H1 (cell line): Measurements from ENCODE around the gene ADAMTS16. TPM values are rescaled to one million over a fixed set of nuclear protein-coding genes. Genes with fewer than 3 reads are reported as not detected.

Experiments used
- CTCF ChIA-PET: fragments of 300-600 bp; sonication (Branson Sonifier 250); formaldehyde crosslinking; loops from one replicate; lab custom pipeline; 2021; ENCODE audit not compliant: partially characterized antibody; lab: Charles Lee
- POLR2A ChIA-PET: fragments of 300-600 bp; sonication (Branson Sonifier 250); formaldehyde crosslinking; loops from one replicate; lab custom pipeline; 2021; ENCODE audit warnings: inconsistent platforms; ENCODE audit not compliant: partially characterized antibody; lab: Charles Lee
- DNase-seq, 2 experiments: peaks; one replicate each; pipeline versions ENCODE4 v3.0.0 to v3.0.0-alpha.2; 2010 to 2022; ENCODE audit warnings: low spot score in 2 of 2, low read depth in 1 of 2, mixed read lengths in 1 of 2
- FAIRE-seq: peaks from 2 replicates; lab custom pipeline; 2011; peaks lifted over from hg19 to GRCh38; lab: Jason Lieb, UNC
- H2AFZ ChIP-seq: 2 replicates; pipeline ENCODE4 v1.8.1; 2012; ENCODE audit warnings: low read length, inconsistent platforms
- H2AK5ac ChIP-seq: 2 replicates; pipeline ENCODE4 v1.6.1; 2013; ENCODE audit warnings: low read depth, low read length
- H2BK120ac ChIP-seq: replicated peaks from 2 replicates; pipeline ENCODE3; 2013; ENCODE audit warnings: low read depth, low read length, inconsistent platforms
- H2BK12ac ChIP-seq: 2 replicates; pipeline ENCODE4 v1.6.1; 2013; ENCODE audit warnings: low read depth, low read length
- H2BK15ac ChIP-seq: 2 replicates; pipeline ENCODE4 v1.6.1; 2013; ENCODE audit warnings: low read length
- H2BK20ac ChIP-seq: 2 replicates; pipeline ENCODE4 v1.6.1; 2013; ENCODE audit warnings: low read length
- H2BK5ac ChIP-seq: 2 replicates; pipeline ENCODE4 v1.6.1; 2013; ENCODE audit warnings: low read depth, low read length
- H3K14ac ChIP-seq: 2 replicates; pipeline ENCODE4 v1.6.1; 2013; ENCODE audit warnings: inconsistent platforms; ENCODE audit not compliant: insufficient read length
- H3K18ac ChIP-seq: 2 replicates; pipeline ENCODE4 v1.6.1; 2013; ENCODE audit warnings: low read length; ENCODE audit errors: extremely low read depth
- H3K23ac ChIP-seq: 2 replicates; pipeline ENCODE4 v1.6.1; 2013; ENCODE audit warnings: inconsistent platforms; ENCODE audit not compliant: insufficient read length
- H3K23me2 ChIP-seq: 2 replicates; pipeline ENCODE4 v1.6.1; 2013; ENCODE audit warnings: low read depth, low read length
- H3K27ac ChIP-seq: 2 replicates; pipeline ENCODE4 v1.6.1; 2011; ENCODE audit warnings: low read depth, low read length, inconsistent platforms
- H3K27me3 ChIP-seq, 4 experiments: replicated peaks in 1 of 4; 1 replicate in 1 of 4; 2 replicates in 3 of 4; pipeline versions ENCODE4 v1.6.1 to v1.8.1; 2011 to 2013; ENCODE audit warnings: low read length in 3 of 4, mild to moderate bottlenecking in 3 of 4, inconsistent platforms in 2 of 4, mixed read lengths in 2 of 4, moderate library complexity in 1 of 4; ENCODE audit not compliant: control insufficient read depth in 3 of 4, insufficient read depth in 3 of 4; ENCODE audit errors: extremely low read depth in 1 of 4
- H3K36me3 ChIP-seq, 4 experiments: 2 replicates each; pipeline versions ENCODE4 v1.6.1 to v1.8.1; 2011 to 2013; ENCODE audit warnings: mild to moderate bottlenecking in 4 of 4, low read length in 3 of 4, moderate library complexity in 2 of 4, control low read depth in 1 of 4, inconsistent platforms in 1 of 4; ENCODE audit not compliant: insufficient read depth in 4 of 4, control insufficient read depth in 2 of 4
- H3K4ac ChIP-seq: replicated peaks from 2 replicates; pipeline ENCODE3; 2013; ENCODE audit warnings: low read length, low read depth, mixed read lengths, inconsistent platforms; ENCODE audit not compliant: insufficient read length
- H3K4me1 ChIP-seq, 4 experiments: replicated peaks in 1 of 4; 1 replicate in 1 of 4; 2 replicates in 3 of 4; pipeline versions ENCODE4 v1.6.1 to v1.8.1; 2011 to 2013; ENCODE audit warnings: low read length in 3 of 4, inconsistent platforms in 2 of 4, mixed read lengths in 1 of 4; ENCODE audit not compliant: insufficient read depth in 4 of 4, control insufficient read depth in 3 of 4
- H3K4me2 ChIP-seq, 2 experiments: 2 replicates each; pipeline versions ENCODE4 v1.6.1 to v1.8.1; 2011 to 2013; ENCODE audit warnings: low read depth in 2 of 2, low read length in 2 of 2, control low read depth in 1 of 2, inconsistent platforms in 1 of 2, mild to moderate bottlenecking in 1 of 2; ENCODE audit not compliant: insufficient read depth in 1 of 2
- H3K4me3 ChIP-seq, 4 experiments: fragments of 200-600, 300-600 bp in 1 of 4; sonication (generic), shearing (Covaris generic), sonication (Bioruptor Twin) in 1 of 4; 2 replicates each; pipeline versions ENCODE4 v1.5.1 to v1.8.1; 2011 to 2016; ENCODE audit warnings: low read length in 4 of 4, low read depth in 3 of 4, control low read depth in 2 of 4, inconsistent platforms in 2 of 4, mild to moderate bottlenecking in 2 of 4, mixed read lengths in 1 of 4, moderate library complexity in 1 of 4; ENCODE audit not compliant: insufficient read depth in 2 of 4; ENCODE audit errors: extremely low read depth in 1 of 4
- H3K56ac ChIP-seq: replicated peaks from 2 replicates; pipeline ENCODE3; 2013; ENCODE audit warnings: low read depth, mild to moderate bottlenecking, mixed read lengths, low read length, inconsistent platforms; ENCODE audit not compliant: insufficient read length
- H3K79me1 ChIP-seq: 2 replicates; pipeline ENCODE4 v1.6.1; 2013; ENCODE audit warnings: low read depth, low read length, control low read depth
- H3K79me2 ChIP-seq, 2 experiments: 2 replicates each; pipeline versions ENCODE4 v1.6.1 to v1.8.1; 2012 to 2013; ENCODE audit warnings: low read length in 2 of 2, mild to moderate bottlenecking in 2 of 2, inconsistent platforms in 1 of 2; ENCODE audit not compliant: insufficient read depth in 2 of 2, control insufficient read depth in 1 of 2
- H3K9ac ChIP-seq, 4 experiments: replicated peaks in 1 of 4; 1 replicate in 1 of 4; 2 replicates in 3 of 4; pipeline versions ENCODE4 v1.6.1 to v1.8.1; 2011 to 2013; ENCODE audit warnings: low read depth in 3 of 4, low read length in 3 of 4, control low read depth in 2 of 4, mild to moderate bottlenecking in 2 of 4, moderate library complexity in 2 of 4, inconsistent platforms in 1 of 4; ENCODE audit errors: extremely low read depth in 1 of 4
- H3K9me3 ChIP-seq, 2 experiments: 2 replicates each; pipeline versions ENCODE4 v1.6.1 to v1.8.1; 2012 to 2013; ENCODE audit warnings: mild to moderate bottlenecking in 2 of 2, moderate library complexity in 2 of 2, control low read depth in 1 of 2, inconsistent platforms in 1 of 2, low read depth in 1 of 2, low read length in 1 of 2, mixed read lengths in 1 of 2; ENCODE audit not compliant: insufficient read depth in 2 of 2
- H4K20me1 ChIP-seq, 2 experiments: replicated peaks in 1 of 2; 2 replicates each; pipeline versions ENCODE3 to v1.8.1; 2011 to 2013; ENCODE audit warnings: inconsistent platforms in 2 of 2, low read length in 2 of 2, mild to moderate bottlenecking in 1 of 2; ENCODE audit not compliant: insufficient read depth in 2 of 2, control insufficient read depth in 1 of 2
- H4K5ac ChIP-seq: 2 replicates; pipeline ENCODE4 v1.6.1; 2013; ENCODE audit warnings: low read length, low read depth, mixed read lengths, inconsistent platforms; ENCODE audit not compliant: insufficient read length
- H4K8ac ChIP-seq: 2 replicates; pipeline ENCODE4 v1.8.0; 2013; ENCODE audit warnings: mild to moderate bottlenecking, moderate library complexity, low read length, inconsistent platforms; ENCODE audit not compliant: insufficient read depth; ENCODE audit errors: extremely low read depth
- H4K91ac ChIP-seq: replicated peaks from 2 replicates; pipeline ENCODE3; 2013; ENCODE audit warnings: low read length, mixed read lengths, inconsistent platforms; ENCODE audit not compliant: insufficient read length
- ASH2L ChIP-seq: fragments of 200-600, 300-600 bp; sonication (generic); IDR thresholded peaks from one replicate; pipeline ENCODE4 v1.7.1; 2017; ENCODE audit warnings: low read length
- CBX8 ChIP-seq: fragments of 300-800, 300-1000 bp; sonication (generic); IDR thresholded peaks from 2 replicates; pipeline ENCODE4 v1.7.1; 2016; ENCODE audit warnings: low read depth, low read length, borderline replicate concordance
- CEBPB ChIP-seq: IDR thresholded peaks from 2 replicates; pipeline ENCODE4 v1.6.1; 2012; ENCODE audit warnings: low read depth, low read length
- CHD2 ChIP-seq: IDR thresholded peaks from 2 replicates; pipeline ENCODE4 v1.6.1; 2012; ENCODE audit warnings: low read length, improper control_type of control experiment
- HDAC2 ChIP-seq, 2 experiments: fragments of 300-600 bp in 1 of 2; sonication (generic) in 1 of 2; IDR thresholded peaks; 2 replicates each; pipeline ENCODE4 v1.6.1; 2011 to 2012; ENCODE audit warnings: low read depth in 2 of 2, low read length in 2 of 2, mild to moderate bottlenecking in 2 of 2, moderate library complexity in 2 of 2, borderline replicate concordance in 1 of 2, inconsistent platforms in 1 of 2
- KDM5A ChIP-seq: fragments of 200-600 bp; IDR thresholded peaks from 2 replicates; pipeline ENCODE4 v1.7.1; 2012; ENCODE audit warnings: mild to moderate bottlenecking, low read length, inconsistent platforms, mixed read lengths
- NANOG ChIP-seq: IDR thresholded peaks from 2 replicates; pipeline ENCODE4 v1.6.1; 2011; ENCODE audit warnings: low read length, low read depth, mild to moderate bottlenecking, inconsistent platforms; ENCODE audit not compliant: insufficient read depth, poor library complexity, severe bottlenecking
- POLR2A ChIP-seq, 2 experiments: IDR thresholded peaks; 1 replicate in 1 of 2; 2 replicates in 1 of 2; pipeline ENCODE4 v1.6.1; 2011; ENCODE audit warnings: low read depth in 2 of 2, low read length in 2 of 2, mild to moderate bottlenecking in 2 of 2; ENCODE audit errors: control extremely low read depth in 1 of 2
- RFX5 ChIP-seq: IDR thresholded peaks from 2 replicates; pipeline ENCODE4 v1.6.1; 2011; ENCODE audit warnings: low read depth, low read length, improper control_type of control experiment, borderline replicate concordance
- RNF2 ChIP-seq: fragments of 200-900, 300-1000 bp; sonication (generic); IDR thresholded peaks from 2 replicates; pipeline ENCODE4 v1.7.1; 2016; ENCODE audit warnings: borderline replicate concordance, low read depth, mild to moderate bottlenecking, antibody characterized with exemption, low read length; ENCODE audit not compliant: poor library complexity, severe bottlenecking; ENCODE audit errors: missing control alignments
- SRF ChIP-seq: IDR thresholded peaks from 2 replicates; pipeline ENCODE4 v1.6.1; 2011; ENCODE audit warnings: mild to moderate bottlenecking, low read depth, low read length, moderate library complexity
- TAF7 ChIP-seq: optimal IDR thresholded peaks from 2 replicates; pipeline ENCODE3; 2011; ENCODE audit warnings: low read depth, mild to moderate bottlenecking, inconsistent platforms, low read length, moderate library complexity, borderline replicate concordance
- TCF12 ChIP-seq: IDR thresholded peaks from 2 replicates; pipeline ENCODE4 v1.6.1; 2011; ENCODE audit warnings: low read depth, mild to moderate bottlenecking, low read length
- WGBS, 2 experiments: shearing (Covaris generic) in 1 of 2; methylation state at CpG; one replicate each; pipeline versions ENCODE4 v1.1.6 to v1.1.7; 2013 to 2015; ENCODE audit warnings: low lambda C conversion rate in 2 of 2, mixed read lengths in 2 of 2, inconsistent platforms in 1 of 2, low coverage in 1 of 2, missing lambda C conversion rate in 1 of 2; ENCODE audit not compliant: insufficient replicate concordance in 2 of 2, insufficient coverage in 1 of 2, insufficient read length in 1 of 2; ENCODE audit errors: extremely low coverage in 1 of 2, missing lambda C conversion rate in 1 of 2; 5-methylcytosine and 5-hydroxymethylcytosine counted together
- polyA plus RNA-seq, 7 experiments: library from polyadenylated mRNA; depleted of rRNA in 3 of 7; stranded (reverse) in 5 of 7; unstranded in 2 of 7; fragments of >200 nt in 5 of 7; fragments of 200-250 nt in 2 of 7; gene quantifications; 1 replicate in 5 of 7; 2 replicates in 1 of 7; 4 replicates in 1 of 7; pipeline versions ENCODE4 v1.2.1 to v1.2.3, GENCODE V29; 2011 to 2013; ENCODE audit warnings: missing spikeins in 2 of 7, mixed read lengths in 2 of 7
- total RNA-seq: library from RNA; stranded (reverse); fragmentation: NEBNext Ultra II Directional; extraction: Animal tissue kit (Norgen Biotek cat#: 25700); gene quantifications from 2 replicates; pipeline ENCODE4 v1.2.1, GENCODE V29; 2021
- TF ChIP-seq, protein P1 (sequence below): IDR thresholded peaks from 2 replicates; pipeline ENCODE4 v1.6.1; 2011; ENCODE audit warnings: low read depth, mild to moderate bottlenecking, low read length; ENCODE audit not compliant: insufficient read depth

Gene ADAMTS16
- total and polyA plus RNA-seq, 2 of the 8 experiments (the other 6 are each of a cell fraction or from before 2014, with no cell fraction given) = 3.7 to 16.0 TPM

DNA sequence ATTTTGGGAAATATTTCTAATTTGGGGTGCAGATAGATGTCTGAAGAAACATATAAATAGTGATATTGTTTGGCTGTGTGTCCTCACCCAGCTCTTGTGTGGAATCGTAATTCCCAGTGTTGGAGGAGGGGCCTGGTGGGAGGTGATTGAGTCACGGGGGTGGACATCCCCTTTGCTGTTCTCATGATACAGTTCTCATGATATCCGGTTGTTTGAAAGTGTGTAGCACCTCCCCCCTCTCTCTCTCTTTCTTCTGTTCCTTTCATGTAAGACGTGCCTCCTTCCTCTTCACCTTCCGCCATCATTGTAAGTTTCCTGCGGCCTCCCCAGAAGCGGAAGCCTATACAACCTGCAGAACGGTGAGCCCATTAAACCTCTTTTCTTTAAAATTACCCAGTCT, 11.4 kb upstream of the ADAMTS16 start:
- no peak overlapping the region for H3K14ac ChIP-seq
- H2BK120ac ChIP-seq = no peak overlapping the region
- ChIA-PET CTCF (interaction anchor here (0.9 to 1.5 kb wide), 3 partner anchors 9 to 249 kb away, joined by 3 read pairs; no protein-coding TSS in a partner anchor), POLR2A (interaction anchor here (1.3 kb wide), 1 partner anchor 11 kb away, joined by 3 read pairs; the partner anchor contains the start of gene ADAMTS16)
- no peaks in the 10 kb centered on the region for H4K20me1 ChIP-seq
- no peak overlapping the region for H2AK5ac ChIP-seq
- no peak overlapping the region for H2BK5ac ChIP-seq
- H3K36me3 ChIP-seq = no peaks in the 10 kb centered on the region
- H3K23ac ChIP-seq = no peak overlapping the region
- H2AFZ ChIP-seq = peak overlapping the region; percentile 62; the same call in 1 of the 2 replicates
- FAIRE-seq (no peak), DNase-seq (no peak)
- no peaks in the 10 kb centered on the region for H3K27me3 ChIP-seq
- WGBS, 2 experiments = 88% methylated on average over 8 of the region's 8 CpGs; no CpG with 5 or more reads in 1 of the 2 experiments
- H3K79me1 ChIP-seq = no peaks in the 10 kb centered on the region
- no peak overlapping the region for H4K91ac ChIP-seq
- H3K56ac ChIP-seq = no peak overlapping the region
- no peak overlapping the region for H3K18ac ChIP-seq
- H3K4me3 ChIP-seq = no peak overlapping the region
- no peak overlapping the region for H4K5ac ChIP-seq
- no peak overlapping the region for H3K9ac ChIP-seq
- peaks cover under 1 to 3% of the 10 kb centered on the region in 2 experiments; a peak in 1 of 4 replicates for H3K9me3 ChIP-seq
- no peak overlapping the region for H3K27ac ChIP-seq
- H4K8ac ChIP-seq = no peak overlapping the region
- no peak overlapping the region for H2BK20ac ChIP-seq
- no peaks in the 10 kb centered on the region for H3K4me1 ChIP-seq
- no peaks in the 10 kb centered on the region for H3K23me2 ChIP-seq
- H2BK15ac ChIP-seq = no peak overlapping the region
- no peak overlapping the region for H2BK12ac ChIP-seq
- H3K79me2 ChIP-seq = no peaks in the 10 kb centered on the region
- no peak overlapping the region for H3K4ac ChIP-seq
- no peak overlapping the region for H3K4me2 ChIP-seq
- no peak for TF ChIP-seq KDM5A
- no peak for TF ChIP-seq CEBPB
- no peak for TF ChIP-seq RNF2
- TF ChIP-seq HDAC2 (IDR thresholded peaks at IDR 0.05; ENCODE audit: borderline replicate concordance in 1 of 2, low read depth in 2 of 2, low read length in 2 of 2) = no peak
- TF ChIP-seq POLR2A (IDR thresholded peaks at IDR 0.05; ENCODE audit: control extremely low read depth in 1 of 2, low read depth in 2 of 2, low read length in 2 of 2) = no peak
- no peak for TF ChIP-seq ASH2L
- no peak for TF ChIP-seq RFX5
- TF ChIP-seq TAF7 = no peak
- TF ChIP-seq CHD2 = no peak
- TF ChIP-seq, protein P1, sequence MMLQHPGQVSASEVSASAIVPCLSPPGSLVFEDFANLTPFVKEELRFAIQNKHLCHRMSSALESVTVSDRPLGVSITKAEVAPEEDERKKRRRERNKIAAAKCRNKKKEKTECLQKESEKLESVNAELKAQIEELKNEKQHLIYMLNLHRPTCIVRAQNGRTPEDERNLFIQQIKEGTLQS = no peak
- TF ChIP-seq TCF12 = no peak
- no peak for TF ChIP-seq CBX8
- no peak for TF ChIP-seq NANOG
- no peak for TF ChIP-seq SRF
